Measurements from ENCODE around the gene KCND3. TPM values are rescaled to one million over a fixed set of nuclear protein-coding genes. Genes with fewer than 3 reads are reported as not detected.
"Not testable (repeated sequence)": the region's sequence is repeated elsewhere in the genome, so short reads cannot be mapped to it uniquely, and the experiment has no call there.

Gene KCND3
- total RNA-seq, 1 experiment from 2014 or later = not detected

DNA sequence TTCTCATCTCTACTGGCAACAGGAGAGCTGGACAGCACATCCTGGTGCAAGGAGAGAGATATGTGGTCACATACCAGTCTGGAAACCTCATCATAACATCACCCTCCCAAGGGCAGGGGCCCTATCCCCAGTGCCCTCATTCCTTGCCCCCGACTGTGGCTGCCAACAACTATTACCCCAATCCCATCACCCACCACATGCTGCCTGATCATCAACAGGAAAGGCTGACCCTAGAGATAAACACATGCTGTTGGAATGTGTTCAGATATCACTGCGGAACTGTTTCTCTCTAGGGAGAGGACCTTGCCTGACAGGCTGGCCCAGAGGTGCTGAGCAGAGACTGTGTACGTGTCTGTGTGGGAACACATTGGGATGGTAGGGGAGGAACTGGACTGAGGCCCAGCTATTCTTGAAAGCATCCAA lies 245.8 kb downstream of the KCND3 start:
- no peak for DNase-seq (ENCODE audit: low read depth)

DNA sequence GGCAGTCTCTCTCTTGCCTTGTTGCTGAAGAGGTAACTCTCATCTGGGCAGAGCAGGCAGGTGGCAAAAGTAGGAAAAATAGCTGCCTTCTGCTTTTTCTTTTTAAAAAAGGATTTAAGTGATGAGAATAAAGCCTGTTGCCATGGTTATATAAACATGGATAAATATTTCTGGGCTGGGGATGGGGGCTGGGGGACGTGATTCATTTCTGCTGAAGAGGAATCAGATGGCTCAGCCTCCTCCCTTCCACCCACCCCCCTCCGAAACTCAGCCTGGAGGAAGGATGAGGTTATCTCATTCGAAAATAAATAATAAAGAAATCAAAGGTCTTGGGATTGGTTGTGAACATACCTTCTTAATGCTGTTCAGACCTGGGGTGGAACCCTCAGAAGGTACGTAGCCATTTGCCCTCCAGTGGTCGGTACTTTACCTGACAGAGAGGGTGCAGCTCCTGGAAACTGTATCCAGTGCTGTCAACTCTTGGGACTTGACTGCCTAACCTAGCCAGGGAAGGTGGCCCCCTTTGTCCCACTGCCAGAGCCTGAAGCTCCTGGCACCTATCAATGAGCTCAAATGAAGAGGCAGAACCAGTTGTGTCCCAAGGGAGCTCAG lies 246.4 kb downstream of the KCND3 start:
- DNase-seq (ENCODE audit: low read depth) = no peak

DNA sequence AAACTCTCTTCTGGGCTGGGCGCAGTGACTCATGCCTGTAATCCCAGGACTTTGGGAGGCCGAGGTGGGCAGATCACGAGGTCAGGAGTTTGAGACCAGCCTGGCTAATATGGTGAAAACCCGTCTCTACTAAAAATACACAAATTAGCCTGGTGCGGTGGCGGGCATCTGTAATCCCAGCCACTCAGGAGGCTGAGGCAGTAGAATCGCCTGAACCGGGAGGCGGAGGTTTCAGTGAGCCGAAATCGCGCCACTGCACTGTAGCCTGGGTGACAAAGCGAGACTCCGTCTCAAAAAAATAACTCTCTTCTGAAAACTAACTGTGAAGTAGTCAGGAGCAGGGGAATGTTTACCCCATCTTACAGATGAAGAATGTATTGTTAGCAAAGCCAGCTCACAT lies 247.2 kb downstream of the KCND3 start:
- DNase-seq (ENCODE audit: low read depth) = not testable (repeated sequence)

GRCh38 chr1:111739925-111740765 lies 249.3 kb downstream of the KCND3 start:
- DNase-seq (ENCODE audit: low read depth) = peak; percentile 64

DNA sequence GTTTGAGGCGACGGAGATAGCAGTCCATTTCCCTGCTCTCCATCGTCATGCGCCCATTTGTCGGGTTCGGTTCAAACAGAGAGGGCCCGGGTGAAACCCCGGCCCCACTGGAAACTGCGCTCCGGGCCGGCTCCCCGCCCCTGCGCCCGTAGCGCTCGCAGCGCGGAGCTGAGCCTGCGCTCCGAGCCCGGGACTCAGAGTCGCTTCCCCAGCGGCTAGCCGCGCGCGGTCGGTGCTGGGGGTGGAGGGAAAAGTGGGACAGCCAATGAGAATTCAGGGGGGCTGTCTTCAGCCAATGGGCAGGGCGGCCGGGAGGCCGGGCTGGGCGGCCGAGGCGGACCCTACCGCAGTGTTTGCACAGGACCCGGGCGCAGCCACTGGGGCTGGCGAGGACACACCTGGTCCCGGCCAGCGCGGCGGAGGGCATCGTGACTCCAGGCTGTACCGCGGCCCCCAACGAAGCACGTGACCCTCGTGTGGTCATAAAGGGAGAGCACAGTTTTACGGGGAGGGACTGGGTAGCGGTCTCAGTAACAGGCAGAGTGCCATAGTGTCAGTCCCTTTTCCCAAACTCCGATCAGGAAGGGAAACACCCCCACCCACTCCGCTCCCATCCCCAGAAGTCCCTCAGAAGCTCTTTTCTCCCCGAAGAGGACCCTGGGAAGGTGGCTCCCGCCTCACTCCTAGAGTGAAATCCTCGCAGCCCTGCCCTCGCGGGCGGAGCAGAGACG lies 250.1 kb downstream of the KCND3 start, which contains the start of gene INKA2:
INKA2 (minus strand) TSS at position 202 of the 731 bp plus-strand sequence; CDS start at position 49, 153 bp downstream.
- peak; percentile 87 for DNase-seq (ENCODE audit: low read depth)

- peak; percentile 75 for DNase-seq (ENCODE audit: low read depth)
These were observed 250.9 kb downstream of the KCND3 start for GRCh38 chr1:111738436-111739193.

DNA sequence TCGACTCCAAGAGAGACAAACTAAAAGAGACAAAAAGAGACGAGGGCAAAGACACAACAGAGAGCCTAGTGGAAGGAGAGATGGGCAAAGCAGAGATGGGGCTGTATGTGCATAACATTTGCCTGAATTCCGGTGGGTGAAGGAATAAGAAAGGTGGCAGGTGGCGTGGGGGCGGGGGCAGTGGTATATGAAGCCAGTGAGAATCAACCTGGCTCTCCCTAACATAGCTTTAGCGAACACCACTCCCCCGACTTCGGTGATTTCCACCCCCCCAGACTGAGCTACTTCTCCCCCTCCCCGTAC lies 251.4 kb downstream of the KCND3 start:
- DNase-seq (ENCODE audit: low read depth) = no peak

DNA sequence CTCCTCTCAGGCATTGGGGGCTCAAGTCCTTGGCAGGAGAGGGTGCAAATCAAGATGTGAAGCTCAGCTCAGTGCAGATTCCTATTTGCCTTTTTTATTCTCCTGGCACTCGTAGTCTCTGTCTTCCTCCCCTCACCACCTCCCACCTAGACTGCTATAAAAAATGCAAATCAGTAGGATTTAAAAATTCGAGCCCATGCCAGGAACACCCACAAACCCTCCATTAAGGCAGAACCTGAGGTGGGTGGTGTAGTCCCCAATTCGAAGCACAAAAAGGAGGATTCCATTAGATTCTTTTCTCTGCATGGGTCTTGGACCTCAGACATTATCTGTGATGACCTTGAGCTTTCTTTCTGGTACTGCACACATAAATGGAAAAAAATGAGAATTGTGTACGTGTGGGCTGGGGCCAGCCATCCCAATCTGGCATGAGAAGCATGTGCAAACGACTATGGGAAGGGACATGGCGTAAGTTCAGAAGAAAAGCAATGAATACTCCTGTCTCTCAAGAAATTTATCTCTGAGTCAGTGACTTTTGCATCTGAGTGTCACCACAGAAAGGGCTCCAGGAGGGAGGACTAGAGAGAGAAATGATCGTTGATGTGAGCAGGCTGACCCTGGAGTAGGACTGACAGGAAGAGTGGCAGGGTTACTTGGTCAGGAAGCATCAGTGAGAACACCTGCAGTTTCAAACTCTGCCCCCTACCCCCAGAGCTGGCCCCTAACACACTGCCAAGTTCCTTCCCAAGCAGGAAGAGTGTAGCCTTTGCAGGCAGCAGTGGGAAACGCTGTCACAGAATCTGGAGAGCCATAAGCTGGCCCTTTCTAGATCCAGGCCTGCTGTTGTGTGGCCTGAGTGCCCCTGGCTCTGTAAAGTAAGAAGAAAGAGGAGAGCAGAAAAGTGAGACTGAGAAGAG lies 252.0 kb downstream of the KCND3 start:
- no peak for DNase-seq (ENCODE audit: low read depth)

DNA sequence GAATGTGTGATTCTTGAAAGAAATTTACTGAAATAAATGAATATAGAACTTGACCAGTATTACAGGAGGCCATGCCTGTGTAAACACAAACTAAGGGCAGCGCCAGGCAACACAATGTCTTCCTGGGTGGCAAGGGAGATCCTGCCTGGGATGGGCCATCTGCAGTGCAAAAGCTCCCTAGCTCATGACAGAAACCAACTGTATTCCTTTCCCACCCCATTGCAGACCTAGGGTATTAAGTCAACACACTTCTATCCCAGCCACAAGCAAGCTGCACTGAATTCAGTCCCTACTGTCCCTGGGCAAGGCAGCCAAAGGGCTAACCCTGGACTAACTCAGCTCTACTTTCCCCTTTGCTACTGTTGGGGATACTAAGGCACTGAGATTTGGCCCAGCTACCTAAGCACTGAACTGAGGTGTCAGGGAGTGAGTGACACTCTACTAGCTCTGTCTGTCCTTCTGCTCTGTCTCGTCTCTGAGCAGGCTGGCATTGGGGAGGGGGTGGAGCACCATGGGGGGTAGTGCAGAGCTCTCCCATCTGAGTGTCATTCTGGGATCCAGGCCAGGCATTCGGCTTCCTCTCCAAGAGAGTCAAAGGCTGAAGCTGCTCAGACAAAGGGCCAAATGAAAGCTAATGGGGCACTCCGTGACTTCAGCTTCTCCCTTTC lies 252.8 kb downstream of the KCND3 start:
- peak; percentile 41 for DNase-seq (ENCODE audit: low read depth)

DNA sequence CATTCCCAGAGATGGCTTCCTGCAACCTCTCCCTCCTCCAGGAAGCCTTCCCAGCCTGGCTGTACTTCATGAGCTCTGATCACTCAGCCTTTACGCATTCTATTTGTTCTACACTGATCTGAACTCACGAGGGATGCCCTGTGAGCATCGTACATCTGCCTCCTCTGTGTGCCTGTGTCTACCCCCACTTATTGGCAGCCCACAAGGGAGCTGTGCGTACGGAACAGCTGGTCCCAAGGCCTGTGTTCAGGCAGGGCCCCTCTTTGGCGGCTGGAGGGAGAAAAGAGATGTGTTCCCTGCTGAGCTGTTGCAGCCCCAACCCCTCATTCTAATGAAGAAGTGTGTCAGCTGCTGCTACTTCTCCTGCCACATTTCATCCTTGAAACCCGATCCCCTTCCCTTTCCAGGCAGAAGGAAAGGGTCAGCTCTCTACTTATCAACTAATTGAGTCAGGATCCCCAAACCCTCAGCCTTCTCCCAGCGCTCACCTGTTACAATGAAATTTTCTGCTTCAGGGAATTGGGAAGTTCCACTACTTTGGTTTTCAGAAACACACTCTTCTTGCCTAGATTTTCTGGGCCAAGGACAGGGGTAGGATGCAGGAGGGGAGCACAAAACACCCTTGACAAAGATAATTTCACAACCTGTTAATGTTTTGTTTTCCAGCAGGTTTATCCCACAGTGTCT lies 253.5 kb downstream of the KCND3 start:
- no peak for DNase-seq (ENCODE audit: low read depth)

DNA sequence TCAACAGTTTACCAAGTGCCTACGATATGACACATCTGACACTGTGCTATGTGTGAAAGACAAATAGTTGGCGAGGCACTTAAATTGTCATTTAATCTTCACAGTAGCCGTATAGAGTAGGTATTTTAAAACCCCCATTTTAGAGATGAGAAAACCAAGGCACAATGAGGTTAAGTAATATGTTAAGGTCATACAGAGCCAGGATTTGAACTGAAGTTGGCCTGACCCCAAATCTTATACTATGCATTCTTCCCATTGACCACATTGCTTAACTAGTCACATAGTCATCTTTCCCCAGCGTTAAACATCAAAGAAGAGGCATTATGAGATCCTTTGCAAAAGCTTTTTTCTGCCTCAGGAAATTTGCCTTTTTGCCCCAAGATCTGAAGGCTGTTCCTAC lies 254.1 kb downstream of the KCND3 start:
- DNase-seq (ENCODE audit: low read depth) = no peak

DNA sequence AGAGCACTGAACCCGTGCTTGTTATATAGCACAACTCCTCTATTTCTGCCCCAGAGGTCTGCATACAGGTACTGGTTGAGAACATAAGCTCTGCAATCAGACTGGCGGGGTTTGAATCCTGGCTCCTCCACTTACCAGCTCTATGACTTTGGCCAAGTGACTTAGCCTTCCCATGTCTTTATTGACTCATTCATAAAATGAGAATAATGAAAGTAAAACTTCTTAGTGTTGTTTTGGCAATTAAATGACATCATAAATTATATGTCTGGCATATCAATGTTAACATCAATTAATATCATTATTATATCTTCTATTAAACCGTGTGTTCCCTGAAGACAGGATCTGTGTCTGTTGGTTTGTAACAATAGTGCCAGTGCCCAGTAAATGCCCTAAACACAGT lies 254.6 kb downstream of the KCND3 start:
- DNase-seq (ENCODE audit: low read depth) = no peak

GRCh38 chr1:111734426-111734825 lies 255.0 kb downstream of the KCND3 start:
- DNase-seq (ENCODE audit: low read depth) = no peak

DNA sequence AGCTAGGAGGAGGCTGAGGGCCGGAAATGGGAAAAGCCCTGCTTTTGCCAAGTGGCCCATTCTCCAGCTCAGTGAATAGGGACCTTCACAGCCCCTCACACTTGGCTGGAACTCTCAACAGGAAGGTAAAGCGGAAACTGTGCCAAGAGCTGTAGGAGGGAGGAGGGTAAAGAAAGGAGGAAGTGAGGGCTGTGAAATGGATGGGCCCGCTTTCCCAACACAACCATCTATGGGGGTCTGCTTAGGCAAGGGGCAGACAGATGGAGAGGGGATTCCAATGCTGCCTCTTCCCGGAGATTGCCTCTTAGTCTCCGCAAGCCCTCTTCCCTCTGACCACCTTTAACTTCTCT lies 255.5 kb downstream of the KCND3 start:
- DNase-seq (ENCODE audit: low read depth) = no peak

DNA sequence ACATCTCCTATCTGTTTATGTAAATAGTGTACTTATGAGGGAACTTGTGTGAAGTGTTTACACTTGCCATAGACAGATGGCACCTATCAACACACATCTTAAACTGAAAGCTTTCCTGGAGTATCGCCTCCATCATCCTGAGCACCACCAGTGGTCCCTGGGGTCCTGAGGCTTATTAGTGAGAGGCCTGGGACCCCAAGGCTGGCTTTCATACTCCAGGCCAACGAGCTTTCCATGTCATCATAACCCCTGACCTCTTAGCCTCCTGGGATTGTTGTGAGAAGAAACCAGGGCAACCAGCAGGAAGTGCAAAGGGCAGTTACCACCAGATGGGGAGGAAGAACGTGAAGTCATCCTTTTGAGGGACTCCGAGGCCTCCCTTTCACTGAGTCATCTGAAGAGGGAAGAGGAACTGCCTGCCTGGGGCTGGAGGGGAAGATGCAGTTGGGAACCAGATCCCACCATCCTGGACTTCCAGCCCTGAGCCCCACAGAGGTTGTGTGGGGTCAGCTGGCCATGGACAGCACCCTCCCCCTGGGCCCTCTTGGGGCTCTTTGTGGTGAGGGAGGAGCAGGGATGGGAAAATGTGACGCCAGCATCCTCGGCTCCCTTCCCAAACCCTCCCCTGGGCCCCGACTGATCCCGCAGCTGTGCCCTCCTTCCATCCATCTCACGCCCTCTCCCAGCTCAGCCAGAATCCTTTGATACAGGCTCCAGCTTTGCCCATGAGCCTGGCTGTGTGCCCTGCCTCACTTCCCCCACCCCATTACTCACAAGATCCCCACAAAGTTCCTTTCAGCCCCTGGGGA lies 256.1 kb downstream of the KCND3 start:
- peak; percentile 96 for DNase-seq (ENCODE audit: low read depth)

DNA sequence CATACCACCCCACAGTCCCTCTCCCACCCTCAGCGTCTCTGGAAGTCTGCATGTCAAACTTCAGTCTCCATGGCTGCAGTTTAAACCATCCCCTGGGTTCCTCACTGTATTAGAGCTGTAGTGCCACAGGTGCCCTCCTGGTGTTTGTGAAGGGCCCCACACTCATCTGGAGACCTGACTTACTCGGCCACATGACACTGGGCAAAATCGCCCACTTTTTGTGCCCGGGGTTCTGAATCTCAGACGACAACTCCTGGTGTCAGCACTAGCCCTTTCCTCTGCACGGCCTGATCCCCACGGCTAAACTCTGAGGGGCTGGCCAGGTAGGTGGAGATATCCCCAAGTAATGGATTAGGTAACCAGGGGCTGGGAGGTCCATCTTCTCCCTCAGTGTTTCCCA lies 256.8 kb downstream of the KCND3 start:
- DNase-seq (ENCODE audit: low read depth) = no peak

DNA sequence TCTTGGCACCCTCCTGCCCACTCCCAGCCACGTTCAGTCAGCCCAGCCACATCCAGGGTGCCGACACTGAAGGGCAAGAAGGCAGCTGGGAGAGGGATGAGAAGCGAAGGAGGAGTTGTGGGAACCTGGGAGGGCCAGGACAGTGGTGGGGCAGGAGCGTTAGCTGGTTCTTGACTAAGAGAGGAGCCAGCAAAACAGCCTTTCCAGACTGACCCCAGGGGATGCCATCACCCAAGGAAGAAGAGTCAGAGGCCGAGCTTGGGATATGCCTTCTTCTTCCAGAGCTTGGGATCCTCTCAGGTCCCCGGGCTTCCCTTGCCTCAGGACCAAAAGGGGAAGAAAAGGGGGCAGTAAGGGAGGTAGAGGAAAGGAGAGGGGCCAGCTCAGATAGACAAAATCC lies 257.5 kb downstream of the KCND3 start:
- DNase-seq (ENCODE audit: low read depth) = no peak

- DNase-seq (ENCODE audit: low read depth) = no peak
These were observed 258.8 kb downstream of the KCND3 start for GRCh38 chr1:111730706-111731105.

Measured in RPMI7951 (cell line).